ENCODE results near the gene DNM2.

Gene DNM2

DNA sequence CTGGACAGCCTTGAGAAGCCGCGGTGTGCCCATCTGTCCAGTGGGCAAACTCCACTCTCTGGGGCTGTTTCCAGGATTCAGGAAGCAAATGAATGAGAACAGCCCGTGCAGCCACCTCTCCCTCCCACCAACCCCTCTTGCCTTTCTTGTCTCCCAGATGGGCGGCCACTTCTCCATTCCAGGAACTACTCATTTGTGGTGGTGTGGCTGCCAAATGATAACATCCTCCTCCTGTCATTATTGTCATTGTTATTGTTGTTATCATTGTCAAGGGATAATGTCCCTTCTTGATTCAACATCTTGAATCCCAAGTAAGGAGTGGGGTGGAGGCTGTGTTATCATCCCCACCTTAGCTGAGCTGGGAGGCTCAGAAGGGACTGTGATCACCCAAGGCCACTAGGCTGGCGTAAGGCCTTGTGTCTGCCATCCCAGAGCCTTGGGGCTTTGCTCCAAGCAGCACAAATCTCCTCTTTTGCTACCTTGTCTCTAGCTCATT lies 1.6 kb downstream of the DNM2 start:
- Histone ChIP-seq H3K4me3 (ENCODE audit: low read length) (peak overlapping the region; percentile 98; the same call in 1 of the 2 replicates), H3K36me3 (replicated peaks; ENCODE audit: insufficient read depth, low read length) (no peaks in the 10 kb centered on the region), H3K79me2 (ENCODE audit: low read length) (peaks cover 65% of the 10 kb centered on the region), H3F3A (ENCODE audit: insufficient read depth, low read length) (no peaks in the 10 kb centered on the region), H3K4me2 (ENCODE audit: low read depth, low read length) (peak overlapping the region; percentile 90), H3K9ac (ENCODE audit: low read length) (peak overlapping the region; percentile 89; the same call in 1 of the 2 replicates), H3K27me3 (replicated peaks; ENCODE audit: insufficient read depth, low read length) (no peaks in the 10 kb centered on the region), H4K20me1 (ENCODE audit: insufficient read depth, low read length) (peaks cover 23% of the 10 kb centered on the region), H2AFZ (ENCODE audit: low read length) (no peak overlapping the region), H3K9me3 (replicated peaks; ENCODE audit: insufficient read depth, low read length) (no peaks in the 10 kb centered on the region), H3K27ac (ENCODE audit: low read length) (no peak overlapping the region), H3K9me2 (replicated peaks; ENCODE audit: insufficient read depth, low read length) (no peaks in the 10 kb centered on the region), H3K4me1 (ENCODE audit: low read length) (peaks cover 11% of the 10 kb centered on the region; the same call in 1 of the 2 replicates)
- no peak for DNase-seq
- TF ChIP-seq EZH2phosphoT487 (IDR thresholded peaks at IDR 0.05; ENCODE audit: low read length) (no peak), EZH2 (optimal IDR thresholded peaks at IDR 0.05; ENCODE audit: low read depth, low read length) (no peak)
- TF ChIP-seq, protein P1, sequence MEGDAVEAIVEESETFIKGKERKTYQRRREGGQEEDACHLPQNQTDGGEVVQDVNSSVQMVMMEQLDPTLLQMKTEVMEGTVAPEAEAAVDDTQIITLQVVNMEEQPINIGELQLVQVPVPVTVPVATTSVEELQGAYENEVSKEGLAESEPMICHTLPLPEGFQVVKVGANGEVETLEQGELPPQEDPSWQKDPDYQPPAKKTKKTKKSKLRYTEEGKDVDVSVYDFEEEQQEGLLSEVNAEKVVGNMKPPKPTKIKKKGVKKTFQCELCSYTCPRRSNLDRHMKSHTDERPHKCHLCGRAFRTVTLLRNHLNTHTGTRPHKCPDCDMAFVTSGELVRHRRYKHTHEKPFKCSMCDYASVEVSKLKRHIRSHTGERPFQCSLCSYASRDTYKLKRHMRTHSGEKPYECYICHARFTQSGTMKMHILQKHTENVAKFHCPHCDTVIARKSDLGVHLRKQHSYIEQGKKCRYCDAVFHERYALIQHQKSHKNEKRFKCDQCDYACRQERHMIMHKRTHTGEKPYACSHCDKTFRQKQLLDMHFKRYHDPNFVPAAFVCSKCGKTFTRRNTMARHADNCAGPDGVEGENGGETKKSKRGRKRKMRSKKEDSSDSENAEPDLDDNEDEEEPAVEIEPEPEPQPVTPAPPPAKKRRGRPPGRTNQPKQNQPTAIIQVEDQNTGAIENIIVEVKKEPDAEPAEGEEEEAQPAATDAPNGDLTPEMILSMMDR (IDR thresholded peaks at IDR 0.05; ENCODE audit: low read length) = no peak

DNA sequence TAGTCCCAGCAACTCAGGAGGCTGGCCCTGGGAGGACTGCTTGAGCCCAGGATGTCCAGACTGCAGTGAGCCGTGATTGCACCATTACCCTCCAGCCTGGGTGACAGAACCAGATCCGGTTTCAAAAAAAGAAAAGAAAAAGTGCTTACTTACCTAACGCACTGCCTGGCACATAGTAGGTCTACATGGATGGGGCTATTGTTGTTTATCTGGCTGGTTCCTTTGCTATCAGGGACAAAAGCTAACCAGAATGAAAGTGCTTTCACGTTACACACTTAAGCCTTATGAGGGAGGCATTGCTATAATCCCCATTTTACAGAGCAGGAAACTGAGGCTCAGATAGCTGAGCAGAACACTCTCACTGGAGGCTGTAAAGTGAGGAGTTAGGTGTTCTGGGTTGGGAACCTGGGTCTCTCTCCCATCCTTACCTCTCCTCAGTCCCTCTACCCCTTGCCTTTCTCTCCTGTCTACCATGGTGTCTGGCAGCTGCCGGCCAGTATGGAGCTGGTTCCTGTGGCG lies 2.8 kb downstream of the DNM2 start:
- no peaks in the 10 kb centered on the region for H3K9me2 ChIP-seq (replicated peaks; ENCODE audit: insufficient read depth, low read length)

DNA sequence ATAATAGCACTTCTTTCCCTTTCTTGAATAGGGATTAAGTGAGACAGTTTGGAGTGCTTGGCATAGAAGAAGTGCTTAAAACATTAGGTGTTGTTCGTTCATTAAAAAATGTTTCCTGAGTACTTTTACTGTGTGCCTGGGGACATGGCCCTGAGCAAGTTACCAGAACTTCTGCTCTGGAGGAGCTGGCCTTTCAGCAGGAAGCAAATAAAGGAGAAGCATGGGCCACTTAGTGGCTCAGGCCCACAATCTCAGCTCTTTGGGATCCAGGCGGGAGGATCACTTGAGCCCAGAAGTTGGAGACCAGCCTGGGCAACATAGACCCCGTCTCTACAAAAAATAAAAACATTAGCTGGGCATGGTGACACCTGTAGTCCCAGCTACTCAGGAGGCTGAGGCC lies 5.7 kb downstream of the DNM2 start:
- H3F3A ChIP-seq (ENCODE audit: insufficient read depth, low read length) = no peaks in the 10 kb centered on the region
- DNase-seq = no peak
- H3K4me3 ChIP-seq (ENCODE audit: low read length) = no peak overlapping the region
- no peak overlapping the region for H3K27ac ChIP-seq (ENCODE audit: low read length)
- no peak overlapping the region for H2AFZ ChIP-seq (ENCODE audit: low read length)
- no peaks in the 10 kb centered on the region for H3K9me2 ChIP-seq (replicated peaks; ENCODE audit: insufficient read depth, low read length)
- TF ChIP-seq EZH2 (optimal IDR thresholded peaks at IDR 0.05; ENCODE audit: low read depth, low read length) (no peak), EZH2phosphoT487 (IDR thresholded peaks at IDR 0.05; ENCODE audit: low read length) (no peak)
- TF ChIP-seq, protein P1 (IDR thresholded peaks at IDR 0.05; ENCODE audit: low read length) = no peak
- H3K36me3 ChIP-seq (replicated peaks; ENCODE audit: insufficient read depth, low read length) = no peaks in the 10 kb centered on the region
- H3K9ac ChIP-seq (ENCODE audit: low read length) = no peak overlapping the region
- H3K4me1 ChIP-seq (ENCODE audit: low read length) = peaks cover 8% of the 10 kb centered on the region; the same call in 1 of the 2 replicates
- H3K9me3 ChIP-seq (replicated peaks; ENCODE audit: insufficient read depth, low read length) = no peaks in the 10 kb centered on the region
- peaks cover 99% of the 10 kb centered on the region for H3K79me2 ChIP-seq (ENCODE audit: low read length)
- no peak overlapping the region for H3K4me2 ChIP-seq (ENCODE audit: low read depth, low read length)
- H4K20me1 ChIP-seq (ENCODE audit: insufficient read depth, low read length) = peaks cover 31% of the 10 kb centered on the region
- H3K27me3 ChIP-seq (replicated peaks; ENCODE audit: insufficient read depth, low read length) = no peaks in the 10 kb centered on the region

More for the DNA sequence above, 2.8 kb downstream of the DNM2 start:
- TF ChIP-seq EZH2phosphoT487 (IDR thresholded peaks at IDR 0.05; ENCODE audit: low read length) (no peak), EZH2 (optimal IDR thresholded peaks at IDR 0.05; ENCODE audit: low read depth, low read length) (no peak)
- H3K4me1 ChIP-seq (ENCODE audit: low read length) = peaks cover 11% of the 10 kb centered on the region; the same call in 1 of the 2 replicates
- H3K4me2 ChIP-seq (ENCODE audit: low read depth, low read length) = no peak overlapping the region
- no peaks in the 10 kb centered on the region for H3K9me3 ChIP-seq (replicated peaks; ENCODE audit: insufficient read depth, low read length)
- H4K20me1 ChIP-seq (ENCODE audit: insufficient read depth, low read length) = peaks cover 23% of the 10 kb centered on the region
- H3K27me3 ChIP-seq (replicated peaks; ENCODE audit: insufficient read depth, low read length) = no peaks in the 10 kb centered on the region
- peaks cover 76% of the 10 kb centered on the region for H3K79me2 ChIP-seq (ENCODE audit: low read length)
- no peaks in the 10 kb centered on the region for H3K36me3 ChIP-seq (replicated peaks; ENCODE audit: insufficient read depth, low read length)
- H3F3A ChIP-seq (ENCODE audit: insufficient read depth, low read length) = no peaks in the 10 kb centered on the region
- no peak overlapping the region for H3K27ac ChIP-seq (ENCODE audit: low read length)
- DNase-seq = no peak
- no peak overlapping the region for H3K9ac ChIP-seq (ENCODE audit: low read length)
- no peak overlapping the region for H3K4me3 ChIP-seq (ENCODE audit: low read length)
- no peak overlapping the region for H2AFZ ChIP-seq (ENCODE audit: low read length)

DNA sequence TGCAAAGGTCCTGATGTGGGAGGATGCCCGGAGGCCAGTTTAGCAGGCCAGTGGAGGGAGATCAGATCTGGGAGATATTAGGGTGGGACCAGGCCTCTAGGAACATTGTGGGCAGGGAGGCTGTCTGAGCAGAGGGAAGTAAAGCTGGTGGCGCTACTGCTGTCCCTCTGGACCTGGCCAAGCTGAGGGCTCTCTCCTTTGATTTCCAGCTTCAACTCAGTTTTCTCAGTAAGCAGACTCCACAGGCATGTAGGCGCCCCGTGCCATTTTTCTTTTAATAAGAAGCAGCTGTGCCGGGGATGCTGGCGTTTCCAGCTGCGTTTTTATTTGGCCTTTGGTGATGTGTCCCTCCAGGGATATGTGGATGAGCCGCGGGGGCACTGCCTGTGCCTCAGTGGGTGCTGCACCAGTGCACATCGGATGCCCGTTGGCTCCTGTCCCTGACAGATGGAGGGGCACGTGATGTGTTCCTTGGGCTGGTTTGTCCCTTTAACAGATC lies 6.7 kb downstream of the DNM2 start:
- H3K9ac ChIP-seq (ENCODE audit: low read length) = no peak overlapping the region
- peaks cover 98% of the 10 kb centered on the region for H3K79me2 ChIP-seq (ENCODE audit: low read length)
- no peaks in the 10 kb centered on the region for H3K9me2 ChIP-seq (replicated peaks; ENCODE audit: insufficient read depth, low read length)
- no peak overlapping the region for H3K4me3 ChIP-seq (ENCODE audit: low read length)
- peaks cover 1% of the 10 kb centered on the region; the same call in 1 of the 2 replicates for H3K4me1 ChIP-seq (ENCODE audit: low read length)
- H2AFZ ChIP-seq (ENCODE audit: low read length) = no peak overlapping the region
- no peaks in the 10 kb centered on the region for H3K9me3 ChIP-seq (replicated peaks; ENCODE audit: insufficient read depth, low read length)
- H3K36me3 ChIP-seq (replicated peaks; ENCODE audit: insufficient read depth, low read length) = no peaks in the 10 kb centered on the region
- TF ChIP-seq EZH2phosphoT487 (IDR thresholded peaks at IDR 0.05; ENCODE audit: low read length) (no peak), EZH2 (optimal IDR thresholded peaks at IDR 0.05; ENCODE audit: low read depth, low read length) (no peak)
- TF ChIP-seq, protein P1 (IDR thresholded peaks at IDR 0.05; ENCODE audit: low read length) = no peak
- no peaks in the 10 kb centered on the region for H3K27me3 ChIP-seq (replicated peaks; ENCODE audit: insufficient read depth, low read length)
- no peak for DNase-seq
- H3F3A ChIP-seq (ENCODE audit: insufficient read depth, low read length) = no peaks in the 10 kb centered on the region
- no peak overlapping the region for H3K27ac ChIP-seq (ENCODE audit: low read length)
- H4K20me1 ChIP-seq (ENCODE audit: insufficient read depth, low read length) = peaks cover 25% of the 10 kb centered on the region
- H3K4me2 ChIP-seq (ENCODE audit: low read depth, low read length) = no peak overlapping the region
